ENCODE data around the gene TAC4.
"Not testable (repeated sequence)": the region's sequence is repeated elsewhere in the genome, so short reads cannot be mapped to it uniquely, and the experiment has no call there.

The TAC4 gene

DNA sequence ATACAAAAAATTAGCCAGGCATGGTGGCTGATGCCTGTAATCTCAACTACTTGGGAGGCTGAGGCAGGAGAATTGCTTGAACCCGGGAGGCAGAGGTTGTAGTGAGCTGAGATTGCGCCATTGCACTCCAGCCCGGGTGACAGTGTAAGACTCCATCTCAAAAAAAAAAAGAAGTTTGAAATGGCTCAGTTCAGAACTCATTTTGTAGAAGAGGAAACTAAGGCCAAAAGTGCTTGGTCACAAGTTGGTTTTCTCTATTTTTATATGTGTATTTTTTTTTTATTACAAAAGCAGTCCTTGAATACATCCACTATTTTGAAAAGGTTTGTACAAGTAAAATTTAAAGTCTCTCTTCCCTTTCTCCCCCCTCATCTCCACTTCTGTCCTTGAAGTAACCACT lies 5.5 kb downstream of the TAC4 start:
- DNase-seq: no peak

DNA sequence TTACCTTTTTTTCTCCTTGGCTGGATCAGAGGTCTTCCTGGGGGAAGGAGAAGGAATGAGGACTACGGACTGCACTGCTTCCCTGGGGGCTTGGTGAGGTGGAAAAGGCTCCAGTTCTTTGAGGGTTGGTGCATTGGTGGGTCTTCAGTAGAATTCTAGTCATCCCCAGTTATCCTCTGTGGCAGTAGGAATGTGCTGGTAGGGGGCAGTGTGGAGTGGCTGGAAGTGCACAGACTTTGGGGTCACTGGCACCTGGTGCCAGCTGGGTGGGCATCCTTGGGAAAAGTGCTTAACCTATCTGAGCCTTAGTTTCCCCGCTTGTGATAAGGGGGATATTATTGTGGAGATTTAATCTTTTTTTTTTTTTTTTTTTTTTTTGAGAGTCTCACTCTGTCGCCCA lies 6.3 kb downstream of the TAC4 start:
- no peak for DNase-seq

DNA sequence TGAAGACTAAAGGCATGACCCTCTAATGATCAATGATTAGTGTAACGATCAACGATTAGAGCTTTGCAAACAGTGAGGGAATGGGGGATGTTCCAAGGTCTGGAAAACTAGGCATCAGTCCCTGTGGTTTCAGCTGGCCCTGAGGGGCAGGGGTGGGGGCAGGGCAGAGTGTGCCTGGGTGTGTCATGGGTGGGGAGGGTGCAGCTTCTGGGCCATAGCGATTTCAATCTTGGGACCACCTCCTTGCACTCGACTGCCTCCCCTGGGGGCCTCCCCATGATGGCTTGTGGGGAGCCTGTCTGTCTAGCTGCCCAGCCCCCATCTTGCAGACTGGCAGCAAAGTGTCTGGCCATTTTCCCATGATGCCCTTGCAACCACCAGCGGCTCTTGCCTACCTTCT lies 8.4 kb downstream of the TAC4 start:
- DNase-seq: no peak

DNA sequence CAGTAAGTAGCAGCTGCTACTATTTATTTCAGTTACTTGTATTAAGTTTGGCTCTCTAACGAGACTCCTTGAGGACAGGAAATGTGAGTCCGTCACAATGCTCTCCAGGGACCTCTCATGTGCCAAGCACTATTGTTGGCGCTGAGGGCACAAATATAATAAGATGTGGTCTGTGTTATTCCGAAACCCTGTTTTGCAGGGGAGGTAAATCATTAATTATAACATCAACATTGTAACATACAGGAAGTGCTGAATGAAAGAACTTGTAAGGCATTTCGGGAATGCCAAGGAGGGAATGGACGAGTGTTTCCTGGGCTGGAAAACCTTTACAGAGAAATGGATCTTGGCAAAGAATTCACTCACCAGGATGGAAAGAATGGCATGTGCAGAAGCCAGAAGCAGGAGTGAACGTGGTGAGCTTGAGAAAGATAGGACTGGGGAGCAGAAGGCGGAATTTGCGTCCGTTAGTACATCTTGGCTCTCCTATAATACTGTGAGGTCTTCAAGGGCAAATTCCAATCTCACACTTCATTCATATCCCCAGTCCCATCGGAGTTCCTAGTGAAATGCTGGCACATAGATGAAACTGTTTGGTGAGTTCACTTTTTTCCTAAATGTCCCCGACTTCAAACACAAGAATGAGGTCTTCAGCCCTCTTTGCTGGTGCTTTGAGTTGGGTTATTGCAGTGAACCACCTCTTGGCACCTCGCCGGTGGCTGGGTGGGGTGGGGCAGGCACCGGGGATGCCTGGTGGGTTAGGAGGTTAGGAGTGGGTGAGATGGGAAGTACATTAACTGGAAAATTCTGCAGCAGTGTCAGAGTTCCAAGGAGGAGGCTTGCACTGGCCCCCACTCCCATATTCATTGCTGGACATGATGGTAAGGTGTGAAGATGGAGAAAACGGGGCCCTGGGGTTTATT lies 11.5 kb downstream of the TAC4 start:
- DNase-seq: no peak

DNA sequence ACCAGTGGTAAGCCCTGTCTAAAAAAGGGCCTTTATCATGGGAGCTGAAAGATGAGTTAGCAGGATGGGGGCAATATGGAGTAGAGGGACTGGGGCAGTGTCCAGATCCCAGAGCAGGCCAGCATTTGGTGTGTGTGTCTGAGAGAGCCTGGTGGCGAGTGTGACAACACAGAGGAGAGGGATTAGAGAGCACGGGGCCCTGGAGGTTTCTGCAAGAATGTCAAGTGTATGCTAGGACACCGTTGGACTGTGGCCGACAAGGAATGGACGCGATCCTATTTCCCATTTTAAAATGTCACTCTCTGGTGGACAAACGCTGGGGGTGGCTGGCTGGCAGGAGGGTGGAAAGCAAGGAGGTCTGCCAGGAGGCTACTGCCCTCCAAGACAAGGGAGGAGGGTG lies 12.4 kb downstream of the TAC4 start:
- DNase-seq: no peak

DNA sequence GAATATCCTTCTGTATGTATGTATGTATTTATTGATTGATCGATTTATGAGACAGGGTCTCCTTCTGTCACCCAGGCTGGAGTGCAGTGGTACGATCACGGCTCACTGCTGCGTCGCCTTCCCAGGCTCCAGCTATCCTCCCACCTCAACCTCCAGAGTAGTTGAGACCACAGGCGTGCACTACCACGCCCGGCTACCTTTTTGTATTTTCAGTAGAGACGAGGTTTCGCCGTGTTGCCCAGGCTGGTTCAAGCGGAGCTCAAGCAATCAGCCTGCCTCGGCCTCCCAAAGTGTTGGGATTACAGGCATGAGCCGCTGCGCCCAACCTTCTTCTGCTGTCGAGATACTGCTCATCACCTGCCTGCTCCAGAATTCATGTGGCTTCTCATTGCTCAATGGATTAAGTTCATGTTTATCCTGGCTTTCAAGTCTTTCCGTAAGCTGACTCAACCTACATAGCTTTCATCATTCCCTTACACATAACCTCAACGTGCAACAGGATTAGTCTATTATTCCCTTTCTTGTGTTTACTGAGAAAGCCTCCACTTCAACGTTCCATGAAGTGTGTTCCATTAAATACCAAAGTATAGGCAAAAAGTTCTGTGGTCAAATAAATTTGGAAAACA lies 13.6 kb downstream of the TAC4 start:
- DNase-seq: no peak

DNA sequence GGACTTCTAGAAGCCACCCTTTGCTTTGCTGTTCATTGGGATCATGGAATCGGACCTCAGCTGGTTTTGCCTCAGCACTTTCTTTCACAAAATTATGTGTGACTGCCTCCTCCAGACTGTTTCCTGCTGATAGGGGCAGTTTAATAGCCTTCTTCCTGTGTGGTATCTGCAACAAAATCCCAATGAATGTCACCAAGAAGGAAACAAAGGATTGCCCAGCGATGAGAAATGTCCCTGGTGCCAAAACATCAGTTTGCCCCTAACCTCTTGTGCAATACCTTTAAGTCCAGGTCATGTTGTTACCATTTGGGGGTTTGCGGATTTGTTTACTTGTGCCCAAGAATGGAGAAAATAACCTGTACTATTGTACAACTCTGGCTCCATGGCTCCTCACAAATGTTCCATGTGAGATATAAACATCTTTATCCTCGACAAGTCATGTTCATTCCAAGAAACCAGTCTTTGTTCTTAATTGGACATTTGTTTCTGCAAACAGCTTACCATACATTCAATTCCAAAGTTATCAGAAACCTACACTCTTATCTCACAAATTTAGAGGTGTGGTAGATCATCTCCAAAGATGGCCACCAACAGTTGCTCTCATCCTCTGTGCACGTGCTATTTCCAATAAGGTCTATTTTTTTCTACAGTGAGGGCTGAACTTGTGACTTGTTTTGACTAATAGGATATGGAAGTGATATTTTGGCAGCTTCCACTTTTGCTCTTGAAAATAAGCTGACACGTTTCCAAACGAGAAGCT lies 14.8 kb downstream of the TAC4 start:
- DNase-seq: no peak

DNA sequence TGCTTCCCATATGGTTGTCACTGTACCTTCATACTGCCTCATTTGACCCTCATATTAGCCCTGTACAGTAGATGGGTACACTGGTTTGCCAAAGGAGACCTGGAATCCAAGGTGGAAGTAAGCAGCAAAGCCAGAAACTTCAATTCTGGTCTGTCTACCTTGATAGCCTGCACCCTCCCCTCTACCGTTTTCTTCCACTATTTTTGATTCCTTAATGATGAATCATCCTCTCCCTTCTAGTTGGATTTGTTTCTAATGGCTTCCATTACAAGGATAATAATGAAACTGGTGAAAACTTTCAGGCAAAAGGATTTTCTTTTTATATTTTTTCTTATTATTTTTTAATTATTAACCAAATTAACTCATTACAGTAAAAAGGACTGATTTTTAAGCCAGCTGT lies 17.3 kb downstream of the TAC4 start:
- no peak for DNase-seq

DNA sequence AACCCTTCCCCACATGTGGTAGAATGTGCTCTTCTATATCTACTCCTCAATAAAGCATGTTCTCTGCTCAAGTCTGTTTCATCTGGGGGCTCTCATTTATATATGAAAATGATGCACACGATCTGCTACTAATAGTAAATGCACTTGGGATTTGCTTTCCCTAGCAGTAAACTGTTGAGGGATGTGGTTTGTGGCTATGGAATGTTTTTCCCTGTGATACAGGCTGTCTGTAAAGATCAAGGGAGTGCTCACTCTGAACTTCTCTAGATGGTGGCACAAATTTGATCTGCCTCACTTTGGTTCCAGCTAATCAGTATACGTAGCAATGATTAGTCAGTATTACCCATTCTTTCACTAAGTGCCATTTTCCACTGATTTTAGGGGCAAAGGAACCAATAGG lies 18.8 kb downstream of the TAC4 start:
- no peak for DNase-seq

DNA sequence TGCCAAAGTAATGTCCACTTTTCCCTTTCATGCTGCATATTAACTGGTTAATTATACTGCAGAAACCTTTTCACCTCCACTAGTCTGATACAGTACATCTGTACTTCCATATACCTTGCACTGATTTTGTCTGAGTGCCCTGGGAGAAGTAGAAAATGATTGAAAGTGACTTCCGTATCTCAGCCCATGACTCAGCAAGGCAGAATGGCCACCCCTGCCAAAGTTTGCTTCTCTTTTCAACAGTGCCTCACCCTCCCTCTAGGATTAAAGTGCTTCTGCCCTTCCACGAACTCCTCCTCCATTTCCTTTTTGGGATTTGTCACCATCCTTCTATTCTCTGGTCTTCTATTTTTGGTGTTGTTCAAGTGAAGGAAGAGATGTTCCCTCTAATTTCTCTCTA lies 19.5 kb downstream of the TAC4 start:
- not testable (repeated sequence) for DNase-seq

DNA sequence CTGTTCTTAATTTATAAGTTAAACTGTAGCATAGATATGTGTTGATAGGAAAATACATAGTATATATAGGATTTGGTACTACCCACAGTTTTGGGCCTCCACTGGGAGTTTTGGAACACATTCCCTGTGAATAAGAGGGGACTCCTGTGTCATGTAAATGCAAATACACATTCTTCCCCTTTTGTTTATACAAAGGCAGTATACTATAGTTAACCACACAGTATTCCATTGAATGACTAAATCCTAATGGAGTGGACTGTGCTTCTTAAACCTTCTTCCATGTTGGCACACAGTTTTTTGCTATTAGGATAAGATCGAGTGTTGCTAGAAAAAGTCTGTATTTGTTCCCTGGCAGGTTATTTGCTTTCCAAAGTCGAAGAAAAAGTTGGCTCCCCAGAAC lies 22.2 kb downstream of the TAC4 start:
- DNase-seq: no peak

DNA sequence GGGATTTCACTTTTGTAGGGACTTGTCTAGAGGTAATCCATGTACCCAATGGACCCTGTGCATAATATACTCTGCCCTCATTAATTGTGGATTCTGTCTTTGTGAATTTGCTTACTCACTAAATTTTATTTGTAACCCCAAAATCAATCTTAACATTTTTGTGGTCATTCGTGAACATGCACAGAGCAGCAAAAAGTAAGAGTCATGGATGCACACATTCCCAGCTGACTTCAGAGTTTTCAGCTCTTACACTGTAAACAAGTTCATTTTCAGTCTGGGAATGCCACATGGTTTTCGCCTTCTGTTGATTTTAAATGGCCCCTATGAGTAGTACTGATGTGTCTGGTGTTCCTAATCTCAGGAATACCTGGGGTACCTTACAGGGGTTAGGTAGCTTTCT lies 24.3 kb downstream of the TAC4 start:
- no peak for DNase-seq

DNA sequence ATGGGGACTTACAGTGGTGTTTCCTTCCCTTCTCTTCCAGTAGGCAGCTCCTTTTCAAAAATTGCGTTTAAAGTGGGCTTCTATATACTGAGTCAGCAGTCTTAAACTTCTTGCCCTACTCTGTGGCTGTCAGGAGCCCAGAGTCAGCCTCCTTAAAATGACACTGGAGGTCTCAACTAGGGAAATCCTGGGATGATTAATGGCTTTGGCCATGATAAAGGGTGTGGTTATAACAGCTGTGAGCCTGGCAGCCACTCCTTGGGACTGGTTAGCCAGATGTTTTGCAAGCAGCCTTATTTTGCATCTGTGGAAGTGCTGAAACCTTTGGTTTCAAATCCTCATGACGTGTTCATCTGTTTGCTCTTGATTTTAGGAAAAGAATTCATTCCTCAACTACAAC lies 25.0 kb downstream of the TAC4 start:
- no peak for DNase-seq

DNA sequence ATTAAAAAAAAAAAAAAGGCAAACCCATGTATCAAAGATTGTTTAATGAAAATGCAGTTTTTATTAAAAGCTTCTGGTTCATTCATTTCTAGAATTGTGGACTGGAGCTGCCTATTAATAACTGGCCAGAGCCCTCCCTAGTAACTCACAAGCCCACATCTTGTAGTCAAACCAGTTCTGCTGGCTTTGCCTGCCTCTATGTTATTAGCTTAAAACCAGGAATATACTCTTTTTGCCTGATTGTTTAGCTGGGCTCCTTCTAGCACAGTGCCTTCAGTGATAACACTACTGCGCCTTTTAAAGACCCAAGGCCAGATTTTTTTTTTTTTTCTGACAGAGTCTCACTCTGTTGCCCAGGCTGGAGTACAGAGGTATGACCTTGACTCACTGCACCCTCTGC lies 26.0 kb downstream of the TAC4 start:
- no peak for DNase-seq

DNA sequence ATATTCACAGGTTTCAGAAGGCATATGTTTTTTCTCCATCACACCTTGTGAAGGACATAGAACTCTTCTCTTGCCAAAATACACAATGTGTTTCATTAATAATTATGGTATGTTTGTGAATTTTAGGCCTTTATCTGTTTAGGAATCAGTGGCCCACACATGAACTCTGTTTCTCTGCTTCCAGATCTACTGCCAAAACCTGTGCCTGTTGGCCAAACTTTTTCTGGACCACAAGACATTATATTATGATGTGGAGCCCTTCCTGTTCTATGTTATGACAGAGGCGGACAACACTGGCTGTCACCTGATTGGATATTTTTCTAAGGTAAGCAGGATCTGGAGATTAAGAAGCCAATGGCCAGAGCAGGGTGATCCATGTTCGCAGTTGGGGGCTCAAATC lies 26.4 kb downstream of the TAC4 start:
- no peak for DNase-seq

DNA sequence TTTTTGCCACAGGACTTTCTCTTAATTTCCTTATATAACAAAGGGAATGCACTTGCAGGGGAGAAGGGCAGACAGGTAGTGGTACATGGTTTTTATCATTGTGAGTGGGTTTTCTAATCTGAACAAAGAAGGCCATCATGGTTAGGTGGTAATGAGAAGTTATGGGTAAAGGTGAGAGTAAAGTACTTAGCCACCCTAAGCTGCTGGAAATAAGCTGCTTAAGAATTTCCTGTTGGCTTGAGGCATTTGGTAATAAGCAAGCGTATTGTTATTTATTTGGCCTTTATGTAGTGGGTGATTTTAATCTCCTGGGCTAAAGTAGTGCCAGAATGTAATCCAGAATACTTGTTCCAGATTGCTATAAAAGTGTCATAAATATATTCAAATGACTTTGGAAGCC lies 27.1 kb downstream of the TAC4 start:
- DNase-seq: no peak

DNA sequence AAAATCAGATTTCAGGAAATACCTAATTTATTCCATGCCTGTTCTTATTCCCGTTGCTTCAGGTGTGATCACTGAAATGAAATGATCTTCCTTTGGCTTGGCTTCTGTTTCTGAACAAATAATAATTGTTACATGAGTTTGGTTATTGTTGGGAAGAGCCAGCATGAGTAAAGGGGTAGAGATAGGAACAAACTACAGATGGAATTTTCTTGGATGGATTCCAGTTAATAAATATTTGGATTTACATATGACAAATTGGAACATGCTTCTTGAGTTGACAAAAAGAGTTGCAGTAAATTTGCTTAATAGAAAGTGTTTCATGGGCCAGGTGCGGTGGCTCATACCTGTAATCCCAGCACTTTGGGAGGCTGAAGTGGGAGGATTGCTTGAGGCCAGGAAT lies 28.2 kb downstream of the TAC4 start:
- no peak for DNase-seq

DNA sequence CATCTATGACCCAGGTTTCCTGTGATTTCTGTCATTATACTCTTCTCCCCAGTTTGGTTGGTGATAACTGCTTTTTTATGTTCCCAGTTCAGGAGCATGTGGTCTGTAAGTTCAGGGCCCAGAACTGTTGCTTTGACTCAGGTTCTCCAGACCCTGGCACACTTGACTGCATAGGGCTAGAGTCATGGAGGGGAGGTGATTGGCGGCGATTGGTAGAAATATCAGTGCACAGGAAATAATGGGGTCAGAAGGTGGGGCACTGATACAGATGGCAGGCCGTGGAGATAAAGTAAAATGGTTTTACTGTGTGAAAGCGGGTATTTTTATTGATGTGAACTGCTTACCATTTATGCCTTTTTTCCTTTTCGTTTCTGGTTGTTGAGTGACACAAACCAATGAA lies 28.7 kb downstream of the TAC4 start:
- DNase-seq: no peak

DNA sequence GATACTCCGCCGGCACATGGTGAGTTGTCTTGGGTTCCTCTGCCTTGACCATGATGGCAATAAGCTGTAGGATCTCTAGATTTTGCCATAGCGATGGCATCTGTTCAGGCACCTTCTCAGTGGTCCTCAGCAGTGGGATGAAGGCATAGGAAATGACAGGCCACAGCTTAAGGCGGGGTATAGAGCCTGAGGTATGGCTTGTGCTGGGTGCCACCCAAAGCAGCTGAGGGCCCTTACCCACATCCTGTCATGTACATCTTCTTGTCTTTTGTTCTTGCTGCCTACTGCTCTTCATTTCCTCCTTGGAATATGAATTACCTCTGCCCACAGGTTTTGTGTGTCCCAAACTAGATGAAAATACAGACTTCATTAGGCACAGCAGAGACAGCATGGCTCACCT lies 29.9 kb downstream of the TAC4 start:
- DNase-seq: no peak

DNA sequence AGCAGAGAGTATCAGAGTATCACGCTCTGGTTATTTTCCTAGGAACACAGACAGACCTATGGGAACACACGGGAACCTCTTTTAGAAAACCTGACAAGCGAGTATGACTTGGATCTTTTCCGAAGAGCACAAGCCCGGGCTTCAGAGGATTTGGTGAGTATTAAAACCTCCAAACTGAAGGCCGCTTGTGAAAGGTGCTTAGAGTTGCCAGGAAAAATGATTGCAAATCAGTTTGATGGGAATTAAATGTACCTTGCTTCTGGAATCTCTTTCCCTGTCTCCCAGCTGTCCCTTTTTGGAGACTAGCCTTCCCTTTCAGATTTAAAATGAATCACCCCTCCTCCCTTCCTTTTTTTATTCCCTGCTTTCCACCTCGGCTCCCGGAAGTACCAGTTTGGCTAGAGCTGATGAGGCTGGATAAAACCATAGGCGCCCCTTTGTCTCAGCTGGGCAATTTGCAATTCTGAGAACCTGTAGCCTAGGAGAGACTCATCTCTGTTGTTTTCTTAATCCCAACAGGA lies 32.0 kb downstream of the TAC4 start:
- DNase-seq: no peak

DNA sequence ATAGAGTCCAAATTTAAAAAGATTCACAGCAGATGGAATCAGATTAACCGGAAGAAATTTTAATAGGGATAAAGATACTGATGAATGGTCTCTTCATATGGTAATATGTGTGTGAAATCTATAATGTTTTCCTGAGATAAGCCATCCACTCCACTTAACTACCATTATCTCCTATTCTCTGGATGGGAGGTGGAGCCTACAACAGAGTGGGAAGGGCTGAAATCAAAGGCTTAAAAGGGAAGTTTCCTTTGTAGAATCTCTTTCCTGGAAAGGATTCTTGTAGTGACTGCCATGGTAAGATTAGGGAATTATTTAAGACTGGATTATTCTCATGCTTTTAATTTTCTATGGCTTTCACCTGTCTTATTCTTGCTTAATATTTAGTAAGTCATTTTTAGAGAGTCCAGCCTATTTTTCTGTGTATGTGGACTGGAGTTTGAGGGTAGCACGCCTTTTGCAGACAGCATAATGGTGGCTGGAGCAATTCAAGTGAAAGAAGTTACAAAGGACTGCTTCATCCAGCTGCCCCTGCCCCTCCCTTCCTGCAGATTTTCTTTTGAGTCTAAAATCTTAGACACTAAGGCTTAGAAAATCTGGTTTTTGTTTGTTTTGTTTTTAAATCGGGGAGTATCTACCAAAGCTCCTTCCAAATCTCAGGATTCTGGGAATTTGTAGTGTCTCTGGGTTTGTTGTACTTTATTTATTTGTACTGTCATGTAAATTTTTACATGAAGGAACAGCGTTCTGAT lies 32.9 kb downstream of the TAC4 start:
- no peak for DNase-seq

DNA sequence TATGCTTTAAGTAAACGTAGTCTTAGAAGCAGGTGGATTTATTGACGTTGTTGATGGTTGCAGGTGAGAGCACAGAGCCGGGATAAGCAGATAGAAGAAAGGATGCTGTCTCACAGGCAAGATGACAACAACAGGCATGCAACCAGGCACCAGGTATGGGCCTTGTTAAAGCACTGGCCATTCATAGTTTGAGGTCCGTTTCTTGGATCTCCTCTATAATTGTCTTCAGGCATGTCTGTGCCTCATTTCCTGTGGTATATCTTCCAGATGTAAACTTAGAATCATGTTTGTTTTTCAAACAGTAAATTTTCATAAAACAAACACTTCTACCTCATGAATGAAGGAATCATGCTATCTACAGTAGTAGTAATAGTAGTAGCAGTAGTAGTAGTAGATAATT lies 38.8 kb downstream of the TAC4 start:
- DNase-seq: no peak

DNA sequence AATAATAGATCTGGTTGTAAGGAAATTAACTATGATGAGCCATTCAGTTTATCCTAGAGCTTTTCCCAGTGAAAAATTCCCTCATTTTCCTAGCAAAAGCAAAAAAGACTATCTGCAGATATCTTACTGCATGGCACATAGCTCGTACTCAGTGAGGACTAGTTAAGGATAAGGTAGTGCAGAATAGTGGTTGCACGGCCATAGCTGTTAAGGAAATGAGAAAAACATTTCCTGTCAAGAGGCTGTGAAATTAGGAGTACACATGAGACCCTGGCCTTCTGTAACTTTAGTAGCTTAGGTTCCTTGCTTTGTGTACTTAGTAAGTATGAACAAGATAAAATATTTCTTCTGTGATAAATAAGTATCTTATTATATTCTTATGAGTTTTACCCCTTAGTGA lies 49.1 kb downstream of the TAC4 start:
- no peak for DNase-seq

Measured in NCI-H748 treated with DMSO at 0.1 percent for 48 hours (cell line).